ENCODE results near the gene ZNF438.
A peak's percentile ranks its signal among the peaks of the same experiment; 100 is the strongest.
"Not testable (repeated sequence)": the region's sequence is repeated elsewhere in the genome, so short reads cannot be mapped to it uniquely, and the experiment has no call there.

ZNF438 gene

DNA sequence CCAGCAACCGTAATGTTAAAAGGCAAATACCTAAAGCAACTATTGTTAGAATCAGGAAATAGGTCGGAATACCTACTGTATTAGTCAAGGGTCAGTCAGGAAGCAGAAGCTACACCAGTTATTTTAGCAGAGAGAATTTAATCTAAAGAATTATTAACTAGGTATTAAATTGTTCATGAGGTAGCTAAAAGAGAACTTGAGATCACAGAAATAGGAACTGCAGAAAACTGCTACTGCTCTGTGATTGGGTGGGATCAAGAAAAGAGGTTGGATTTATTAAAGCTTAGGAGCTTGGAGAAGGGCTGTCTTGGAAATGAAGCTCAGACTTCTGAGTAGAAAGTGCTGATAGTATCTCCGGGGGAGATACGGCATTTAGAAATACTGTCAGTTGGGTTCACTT is 20.0 kb upstream of the ZNF438 start:
- TF ChIP-seq, protein P1, sequence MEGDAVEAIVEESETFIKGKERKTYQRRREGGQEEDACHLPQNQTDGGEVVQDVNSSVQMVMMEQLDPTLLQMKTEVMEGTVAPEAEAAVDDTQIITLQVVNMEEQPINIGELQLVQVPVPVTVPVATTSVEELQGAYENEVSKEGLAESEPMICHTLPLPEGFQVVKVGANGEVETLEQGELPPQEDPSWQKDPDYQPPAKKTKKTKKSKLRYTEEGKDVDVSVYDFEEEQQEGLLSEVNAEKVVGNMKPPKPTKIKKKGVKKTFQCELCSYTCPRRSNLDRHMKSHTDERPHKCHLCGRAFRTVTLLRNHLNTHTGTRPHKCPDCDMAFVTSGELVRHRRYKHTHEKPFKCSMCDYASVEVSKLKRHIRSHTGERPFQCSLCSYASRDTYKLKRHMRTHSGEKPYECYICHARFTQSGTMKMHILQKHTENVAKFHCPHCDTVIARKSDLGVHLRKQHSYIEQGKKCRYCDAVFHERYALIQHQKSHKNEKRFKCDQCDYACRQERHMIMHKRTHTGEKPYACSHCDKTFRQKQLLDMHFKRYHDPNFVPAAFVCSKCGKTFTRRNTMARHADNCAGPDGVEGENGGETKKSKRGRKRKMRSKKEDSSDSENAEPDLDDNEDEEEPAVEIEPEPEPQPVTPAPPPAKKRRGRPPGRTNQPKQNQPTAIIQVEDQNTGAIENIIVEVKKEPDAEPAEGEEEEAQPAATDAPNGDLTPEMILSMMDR (IDR thresholded peaks at IDR 0.05; ENCODE audit: low read depth, low read length, missing control alignments) = no peak
- DNase-seq (ENCODE audit: extremely low read depth, low read depth) = no peak
- H3K4me3 ChIP-seq (replicated peaks; ENCODE audit: low read depth, low read length) = no peak overlapping the region

DNA sequence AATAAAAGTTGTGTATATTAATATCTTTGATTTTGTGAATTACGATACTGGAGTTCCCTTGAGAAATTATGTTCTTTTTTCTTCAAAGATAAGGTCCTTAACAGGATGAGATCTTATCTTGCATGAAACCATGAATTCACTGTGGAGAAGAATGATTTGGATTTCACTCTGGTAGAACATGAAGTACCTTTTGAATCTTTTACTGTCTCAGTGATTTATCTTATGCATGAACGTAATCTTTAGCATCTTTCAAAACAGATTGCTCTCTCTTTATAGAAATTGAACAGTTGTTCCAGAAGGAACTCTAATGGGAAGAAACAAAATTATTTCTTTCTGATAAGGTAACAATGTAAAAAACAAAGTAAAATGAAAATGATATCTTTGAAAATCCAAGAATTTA is 11.0 kb upstream of the ZNF438 start:
- no peak for DNase-seq (ENCODE audit: extremely low read depth, low read depth)
- TF ChIP-seq, protein P1 (IDR thresholded peaks at IDR 0.05; ENCODE audit: low read depth, low read length, missing control alignments) = no peak
- no peak overlapping the region for H3K4me3 ChIP-seq (replicated peaks; ENCODE audit: low read depth, low read length)

DNA sequence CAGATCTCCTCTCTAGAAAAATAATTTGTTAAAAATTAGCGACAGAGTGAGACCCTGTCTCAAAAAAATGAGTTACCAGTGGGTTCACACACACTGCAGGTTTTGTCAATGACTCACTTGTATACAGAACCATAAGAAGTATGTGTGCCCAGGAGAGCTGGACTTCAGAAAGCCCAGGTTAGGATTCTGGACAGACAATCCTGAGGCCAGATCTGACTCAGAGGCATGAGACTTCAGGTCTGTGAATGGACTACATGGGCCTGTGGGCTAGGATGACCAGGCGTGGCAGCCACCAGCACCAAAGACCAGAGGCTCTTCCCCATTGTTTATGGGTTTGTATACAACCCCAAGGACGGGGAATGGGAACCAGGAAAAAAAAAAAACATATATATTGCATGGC is 9.3 kb upstream of the ZNF438 start:
- no peak overlapping the region for H3K4me3 ChIP-seq (replicated peaks; ENCODE audit: low read depth, low read length)
- TF ChIP-seq, protein P1 (IDR thresholded peaks at IDR 0.05; ENCODE audit: low read depth, low read length, missing control alignments) = no peak
- no peak for DNase-seq (ENCODE audit: extremely low read depth, low read depth)

DNA sequence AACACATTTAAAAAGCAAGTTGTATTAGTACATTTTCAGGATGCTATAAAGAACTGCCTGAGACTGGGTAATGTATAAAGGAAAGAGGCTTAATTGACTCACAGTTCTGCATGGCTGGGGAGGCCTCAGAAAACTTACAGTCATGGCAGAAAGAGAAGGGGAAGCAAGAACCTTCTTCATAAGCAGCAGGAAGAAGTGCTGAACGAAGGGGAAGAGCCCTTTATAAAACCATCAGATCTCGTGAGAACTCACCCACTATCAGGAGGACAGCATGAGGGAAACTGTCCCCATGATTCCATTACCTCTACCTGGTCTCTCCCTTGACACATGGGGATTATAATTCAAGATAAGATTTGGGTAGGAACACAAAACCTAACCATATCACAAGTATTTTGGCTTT is 7.3 kb upstream of the ZNF438 start:
- not testable (repeated sequence) for DNase-seq (ENCODE audit: extremely low read depth, low read depth); H3K4me3 ChIP-seq (replicated peaks; ENCODE audit: low read depth, low read length)

DNA sequence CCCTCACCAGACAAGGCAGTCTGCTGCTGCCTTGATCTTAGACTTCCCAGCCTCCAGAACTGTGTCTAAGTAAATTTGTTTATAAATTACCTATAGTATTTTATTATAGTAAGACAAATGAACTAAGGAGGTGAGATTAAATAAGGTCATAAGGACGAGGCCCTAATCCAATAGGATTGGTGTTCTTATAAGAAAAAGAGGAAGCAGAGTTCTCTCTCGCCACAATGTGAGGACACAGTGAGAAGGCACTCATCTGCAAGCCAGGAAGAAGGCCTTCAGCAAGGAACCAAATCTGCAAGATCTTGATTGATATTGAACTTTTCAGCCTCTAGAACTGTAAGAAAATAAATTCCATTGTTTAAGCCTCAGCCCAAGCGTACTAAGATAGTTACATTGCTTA is 6.1 kb upstream of the ZNF438 start:
- TF ChIP-seq, protein P1 (IDR thresholded peaks at IDR 0.05; ENCODE audit: low read depth, low read length, missing control alignments) = no peak
- no peak for DNase-seq (ENCODE audit: extremely low read depth, low read depth)
- H3K4me3 ChIP-seq (replicated peaks; ENCODE audit: low read depth, low read length) = no peak overlapping the region

DNA sequence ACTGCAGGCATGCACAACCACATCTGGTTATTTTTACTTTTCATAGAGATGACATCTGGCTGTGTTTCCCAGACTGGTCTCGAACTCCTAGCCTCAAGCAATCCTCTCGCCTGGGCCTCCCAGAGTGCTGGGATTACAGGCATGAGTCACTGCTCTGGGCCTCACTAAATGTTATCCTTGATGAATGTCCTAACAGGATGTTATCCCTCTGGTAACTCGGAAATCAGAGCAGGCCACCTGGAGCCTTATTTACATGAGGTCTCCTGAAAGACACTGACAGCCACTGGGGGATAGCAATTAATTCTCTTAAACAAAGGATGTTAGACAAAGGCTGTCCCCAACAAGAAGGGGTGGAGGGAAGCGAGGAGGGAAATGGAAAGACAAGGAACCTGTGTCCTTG is 4.5 kb upstream of the ZNF438 start:
- H3K4me3 ChIP-seq (replicated peaks; ENCODE audit: low read depth, low read length) = no peak overlapping the region
- TF ChIP-seq, protein P1 (IDR thresholded peaks at IDR 0.05; ENCODE audit: low read depth, low read length, missing control alignments) = no peak
- DNase-seq (ENCODE audit: extremely low read depth, low read depth) = peak; percentile 36

DNA sequence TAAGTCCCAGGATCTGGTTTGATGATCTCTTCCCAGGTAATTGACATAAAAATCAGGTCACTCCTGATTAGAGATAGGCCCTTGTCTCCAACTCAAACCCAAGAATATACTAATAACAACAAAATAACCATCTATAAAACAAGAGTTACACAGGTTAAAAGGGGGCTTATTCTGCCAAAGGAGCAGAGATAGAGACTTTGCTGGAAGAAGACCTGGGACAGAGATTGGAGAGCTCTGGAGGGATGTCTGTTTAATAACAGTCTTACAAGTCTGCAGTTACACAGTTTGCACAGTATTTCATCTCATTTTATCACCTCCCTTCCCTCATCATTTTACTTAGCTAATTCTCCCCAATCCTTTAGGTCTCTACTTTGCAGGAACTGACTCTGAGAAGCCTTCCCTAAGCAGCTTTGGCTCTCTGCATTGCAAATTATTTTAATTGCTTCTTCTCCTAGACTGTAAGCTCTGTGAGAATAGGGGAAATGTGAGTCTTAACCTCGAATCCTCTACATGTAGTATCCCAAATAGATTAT is 3.7 kb upstream of the ZNF438 start:
- TF ChIP-seq, protein P1 (IDR thresholded peaks at IDR 0.05; ENCODE audit: low read depth, low read length, missing control alignments) = no peak
- no peak overlapping the region for H3K4me3 ChIP-seq (replicated peaks; ENCODE audit: low read depth, low read length)
- DNase-seq (ENCODE audit: extremely low read depth, low read depth) = no peak

All from HFF-Myc (cell line).